ENCODE data around the gene MRI1.

Gene MRI1

GRCh38 chr19:13757805-13758772 is 6.2 kb upstream of the MRI1 start:
- H2AFZ ChIP-seq (ENCODE audit: low read length): no peak overlapping the region
- no peaks in the 10 kb centered on the region for H3K4me1 ChIP-seq (ENCODE audit: control insufficient read depth in 2 of 2, insufficient read depth in 1 of 2, low read depth in 1 of 2, low read length in 2 of 2)
- no peak overlapping the region for H3K9ac ChIP-seq (ENCODE audit: low read depth, low read length, poor library complexity)
- H3K27ac ChIP-seq (replicated peaks; ENCODE audit: low read length): no peak overlapping the region
- no peak overlapping the region for H2BK12ac ChIP-seq (ENCODE audit: low read length)
- no peak overlapping the region for H3K4me3 ChIP-seq (ENCODE audit: low read length in 2 of 2)
- H2BK5ac ChIP-seq (ENCODE audit: low read length): no peak overlapping the region
- H3K79me1 ChIP-seq (ENCODE audit: low read depth, low read length): peaks cover 7% of the 10 kb centered on the region
- H3K4me2 ChIP-seq (ENCODE audit: insufficient read depth, low read length, poor library complexity, severe bottlenecking): no peak overlapping the region
- no peaks in the 10 kb centered on the region for H3K9me3 ChIP-seq (replicated peaks in 1 of 2; ENCODE audit: control insufficient read depth in 2 of 2, insufficient read depth in 1 of 2, low read depth in 1 of 2, low read length in 2 of 2)
- no peak overlapping the region for H2BK15ac ChIP-seq (ENCODE audit: low read length)
- H3K14ac ChIP-seq (ENCODE audit: low read length): no peak overlapping the region
- no CpG with 5 or more reads among the region's 15 CpGs for WGBS, 2 donors (ENCODE audit: extremely low coverage in 2 of 2, insufficient read length in 2 of 2, insufficient replicate concordance in 1 of 2)
- no peak overlapping the region for H4K91ac ChIP-seq (ENCODE audit: low read depth, low read length, poor library complexity)
- H2BK120ac ChIP-seq (ENCODE audit: low read depth, low read length): no peak overlapping the region
- no peak overlapping the region for H4K8ac ChIP-seq (ENCODE audit: low read depth, low read length)
- no peaks in the 10 kb centered on the region for H3K27me3 ChIP-seq (ENCODE audit: control insufficient read depth in 3 of 3, insufficient read depth in 3 of 3, low read depth in 1 of 3, low read length in 3 of 3)
- H3K4ac ChIP-seq (ENCODE audit: low read length): no peak overlapping the region
- peaks cover 48 to 93% of the 10 kb centered on the region in 2 donors for H3K36me3 ChIP-seq (replicated peaks in 1 of 2; ENCODE audit: control insufficient read depth in 2 of 2, insufficient read depth in 2 of 2, low read length in 2 of 2)
- H3K18ac ChIP-seq (ENCODE audit: low read length): no peak overlapping the region
- H3K23ac ChIP-seq (ENCODE audit: low read depth, low read length, poor library complexity): no peak overlapping the region
- no peak for DNase-seq (ENCODE audit: low spot score)
- no peak overlapping the region for H2AK5ac ChIP-seq (ENCODE audit: low read depth, low read length)

- WGBS, 2 donors (ENCODE audit: extremely low coverage in 2 of 2, insufficient read length in 2 of 2, insufficient replicate concordance in 1 of 2): no CpG with 5 or more reads among the region's 24 CpGs
- Histone ChIP-seq H3K27me3 (ENCODE audit: control insufficient read depth in 3 of 3, insufficient read depth in 3 of 3, low read depth in 1 of 3, low read length in 3 of 3) (no peaks in the 10 kb centered on the region), H3K4me1 (ENCODE audit: control insufficient read depth in 2 of 2, insufficient read depth in 1 of 2, low read depth in 1 of 2, low read length in 2 of 2) (no peaks in the 10 kb centered on the region), H4K91ac (ENCODE audit: low read depth, low read length, poor library complexity) (no peak overlapping the region), H2AFZ (ENCODE audit: low read length) (no peak overlapping the region), H3K18ac (ENCODE audit: low read length) (no peak overlapping the region), H2BK12ac (ENCODE audit: low read length) (no peak overlapping the region), H3K9ac (ENCODE audit: low read depth, low read length, poor library complexity) (no peak overlapping the region), H3K27ac (replicated peaks; ENCODE audit: low read length) (no peak overlapping the region), H3K23ac (ENCODE audit: low read depth, low read length, poor library complexity) (peak overlapping the region; percentile 89), H4K8ac (ENCODE audit: low read depth, low read length) (no peak overlapping the region), H3K14ac (ENCODE audit: low read length) (no peak overlapping the region), H3K4me2 (ENCODE audit: insufficient read depth, low read length, poor library complexity, severe bottlenecking) (no peak overlapping the region), H3K4ac (ENCODE audit: low read length) (no peak overlapping the region), H3K4me3 (ENCODE audit: low read length in 2 of 2) (no peak overlapping the region), H2BK15ac (ENCODE audit: low read length) (no peak overlapping the region), H2BK120ac (ENCODE audit: low read depth, low read length) (no peak overlapping the region), H2AK5ac (ENCODE audit: low read depth, low read length) (no peak overlapping the region), H3K79me1 (ENCODE audit: low read depth, low read length) (peaks cover 7% of the 10 kb centered on the region), H3K9me3 (replicated peaks in 1 of 2; ENCODE audit: control insufficient read depth in 2 of 2, insufficient read depth in 1 of 2, low read depth in 1 of 2, low read length in 2 of 2) (peaks cover 0 to 4% of the 10 kb centered on the region in 2 donors), H2BK5ac (ENCODE audit: low read length) (no peak overlapping the region), H3K36me3 (replicated peaks in 1 of 2; ENCODE audit: control insufficient read depth in 2 of 2, insufficient read depth in 2 of 2, low read length in 2 of 2) (peaks cover 49 to 95% of the 10 kb centered on the region in 2 donors)
- no peak for DNase-seq (ENCODE audit: low spot score)
These were observed 5.5 kb upstream of the MRI1 start for GRCh38 chr19:13758795-13759194.

GRCh38 chr19:13761423-13761822 is 2.9 kb upstream of the MRI1 start:
- Histone ChIP-seq H3K9me3 (replicated peaks in 1 of 2; ENCODE audit: control insufficient read depth in 2 of 2, insufficient read depth in 1 of 2, low read depth in 1 of 2, low read length in 2 of 2) (peaks cover 0 to 9% of the 10 kb centered on the region in 2 donors), H3K4me3 (ENCODE audit: low read length in 2 of 2) (no peak overlapping the region), H3K9ac (ENCODE audit: low read depth, low read length, poor library complexity) (no peak overlapping the region), H2AFZ (ENCODE audit: low read length) (no peak overlapping the region), H3K27ac (replicated peaks; ENCODE audit: low read length) (no peak overlapping the region), H2BK15ac (ENCODE audit: low read length) (no peak overlapping the region), H2BK120ac (ENCODE audit: low read depth, low read length) (no peak overlapping the region), H3K36me3 (replicated peaks in 1 of 2; ENCODE audit: control insufficient read depth in 2 of 2, insufficient read depth in 2 of 2, low read length in 2 of 2) (peaks cover 36 to 75% of the 10 kb centered on the region in 2 donors), H4K8ac (ENCODE audit: low read depth, low read length) (no peak overlapping the region), H3K27me3 (ENCODE audit: control insufficient read depth in 3 of 3, insufficient read depth in 3 of 3, low read depth in 1 of 3, low read length in 3 of 3) (peaks cover 0 to 6% (median 0%) of the 10 kb centered on the region in 3 experiments), H2AK5ac (ENCODE audit: low read depth, low read length) (no peak overlapping the region), H3K79me1 (ENCODE audit: low read depth, low read length) (peaks cover 7% of the 10 kb centered on the region), H3K4ac (ENCODE audit: low read length) (no peak overlapping the region), H4K91ac (ENCODE audit: low read depth, low read length, poor library complexity) (no peak overlapping the region), H3K18ac (ENCODE audit: low read length) (no peak overlapping the region), H3K23ac (ENCODE audit: low read depth, low read length, poor library complexity) (no peak overlapping the region), H3K14ac (ENCODE audit: low read length) (no peak overlapping the region), H3K4me2 (ENCODE audit: insufficient read depth, low read length, poor library complexity, severe bottlenecking) (no peak overlapping the region), H2BK5ac (ENCODE audit: low read length) (no peak overlapping the region), H2BK12ac (ENCODE audit: low read length) (no peak overlapping the region), H3K4me1 (ENCODE audit: control insufficient read depth in 2 of 2, insufficient read depth in 1 of 2, low read depth in 1 of 2, low read length in 2 of 2) (peaks cover 0 to 5% of the 10 kb centered on the region in 2 donors)
- WGBS, 2 donors (ENCODE audit: extremely low coverage in 2 of 2, insufficient read length in 2 of 2, insufficient replicate concordance in 1 of 2): no CpG with 5 or more reads among the region's 8 CpGs
- DNase-seq (ENCODE audit: low spot score): no peak

- whole genome bisulfite sequencing, 2 donors (ENCODE audit: extremely low coverage in 2 of 2, insufficient read length in 2 of 2, insufficient replicate concordance in 1 of 2): no CpG with 5 or more reads among the region's 42 CpGs
These were observed 1.6 kb upstream of the MRI1 start for GRCh38 chr19:13762635-13763235.

More at GRCh38 chr19:13762635-13763235, 1.6 kb upstream of the MRI1 start:
- H2BK15ac ChIP-seq (ENCODE audit: low read length): no peak overlapping the region
- H2AK5ac ChIP-seq (ENCODE audit: low read depth, low read length): no peak overlapping the region
- H2BK120ac ChIP-seq (ENCODE audit: low read depth, low read length): no peak overlapping the region
- H3K9me3 ChIP-seq (replicated peaks in 1 of 2; ENCODE audit: control insufficient read depth in 2 of 2, insufficient read depth in 1 of 2, low read depth in 1 of 2, low read length in 2 of 2): peaks cover 0 to 9% of the 10 kb centered on the region in 2 donors
- peaks cover 0 to 6% (median 0%) of the 10 kb centered on the region in 3 experiments for H3K27me3 ChIP-seq (ENCODE audit: control insufficient read depth in 3 of 3, insufficient read depth in 3 of 3, low read depth in 1 of 3, low read length in 3 of 3)
- no peak overlapping the region for H3K9ac ChIP-seq (ENCODE audit: low read depth, low read length, poor library complexity)
- no peak overlapping the region for H3K27ac ChIP-seq (replicated peaks; ENCODE audit: low read length)
- no peak overlapping the region for H2BK12ac ChIP-seq (ENCODE audit: low read length)
- no peak overlapping the region for H3K18ac ChIP-seq (ENCODE audit: low read length)
- no peak overlapping the region for H2AFZ ChIP-seq (ENCODE audit: low read length)
- no peak overlapping the region for H4K91ac ChIP-seq (ENCODE audit: low read depth, low read length, poor library complexity)
- peaks cover 7% of the 10 kb centered on the region for H3K79me1 ChIP-seq (ENCODE audit: low read depth, low read length)
- H3K4ac ChIP-seq (ENCODE audit: low read length): no peak overlapping the region
- no peak for DNase-seq (ENCODE audit: low spot score)
- H4K8ac ChIP-seq (ENCODE audit: low read depth, low read length): no peak overlapping the region
- peak overlapping the region; percentile 11 for H3K4me2 ChIP-seq (ENCODE audit: insufficient read depth, low read length, poor library complexity, severe bottlenecking)
- H3K23ac ChIP-seq (ENCODE audit: low read depth, low read length, poor library complexity): no peak overlapping the region
- H3K36me3 ChIP-seq (replicated peaks in 1 of 2; ENCODE audit: control insufficient read depth in 2 of 2, insufficient read depth in 2 of 2, low read length in 2 of 2): peaks cover 28 to 62% of the 10 kb centered on the region in 2 donors
- H2BK5ac ChIP-seq (ENCODE audit: low read length): peak overlapping the region; percentile 66
- H3K4me1 ChIP-seq (ENCODE audit: control insufficient read depth in 2 of 2, insufficient read depth in 1 of 2, low read depth in 1 of 2, low read length in 2 of 2): peaks cover 0 to 5% of the 10 kb centered on the region in 2 donors
- H3K4me3 ChIP-seq (ENCODE audit: low read length in 2 of 2): no peak overlapping the region
- no peak overlapping the region for H3K14ac ChIP-seq (ENCODE audit: low read length)

Measured in neuronal stem cell (in vitro differentiated cells).